ENCODE measurements around the gene FGFR2. TPM values are rescaled to one million over a fixed set of nuclear protein-coding genes. Genes with fewer than 3 reads are reported as not detected.

The FGFR2 gene
- total RNA-seq, 1 experiment from 2014 or later: 135 TPM

GRCh38 chr10:121594623-121595350 lies 3.5 kb downstream of the FGFR2 start:
- H2BK20ac ChIP-seq (ENCODE audit: low read depth, low read length, poor library complexity, severe bottlenecking): no peak overlapping the region

More at GRCh38 chr10:121594623-121595350, 3.5 kb downstream of the FGFR2 start:
- no peaks in the 10 kb centered on the region for H3K27me3 ChIP-seq (ENCODE audit: insufficient read depth, low read length)
- peak overlapping the region; percentile 75 for H3K4me2 ChIP-seq (ENCODE audit: insufficient read depth, insufficient read length, low read length)
- H3K27me3 Mint-ChIP-seq (ENCODE audit: low read depth): no peaks in the 10 kb centered on the region
- peak overlapping the region in 2 of 3 experiments; percentile 100; a peak in 3 of 7 replicates for H3K27ac Mint-ChIP-seq
- no peak overlapping the region for H3K14ac ChIP-seq (ENCODE audit: insufficient read depth, low read length)
- no peak for DNase-seq
- peaks cover 2% of the 10 kb centered on the region for H4K20me1 ChIP-seq (ENCODE audit: control insufficient read depth, insufficient read depth, insufficient read length)
- TF ChIP-seq CTCF (conservative IDR thresholded peaks at IDR 0.05): no peak
- no CpG with 5 or more reads among the region's 5 CpGs for WGBS (ENCODE audit: extremely low coverage, insufficient read length, low lambda C conversion rate)
- H3K79me2 ChIP-seq (ENCODE audit: insufficient read depth, low read length): peaks cover 50% of the 10 kb centered on the region; the same call in 1 of the 2 replicates
- no peak overlapping the region for H4K8ac ChIP-seq (replicated peaks; ENCODE audit: insufficient read length, low read depth, low read length)
- no peak overlapping the region for H2BK15ac ChIP-seq (ENCODE audit: low read depth, low read length)
- peak overlapping the region; percentile 69 for H4K5ac ChIP-seq (ENCODE audit: insufficient read length, low read depth, low read length)
- no peak overlapping the region for H3K18ac ChIP-seq (ENCODE audit: insufficient read length, low read depth, low read length)
- H2AFZ ChIP-seq (ENCODE audit: low read length): no peak overlapping the region
- H3K4me1 ChIP-seq (ENCODE audit: insufficient read depth, low read length): peaks cover 15% of the 10 kb centered on the region
- no peak overlapping the region for H3T11ph ChIP-seq (ENCODE audit: low read length)
- H3K9ac ChIP-seq (ENCODE audit: extremely low read depth, insufficient read length, low read length): no peak overlapping the region
- H3K9me3 ChIP-seq (ENCODE audit: control insufficient read depth, low read depth, low read length): no peaks in the 10 kb centered on the region
- no peak overlapping the region for H3K27ac ChIP-seq (ENCODE audit: insufficient read length, low read depth, low read length)
- H4K91ac ChIP-seq (ENCODE audit: insufficient read length, low read depth, low read length): no peak overlapping the region
- peaks cover 38 to 57% (median 53%) of the 10 kb centered on the region in 3 experiments for H3K36me3 Mint-ChIP-seq (ENCODE audit: insufficient read depth in 1 of 3, low read depth in 3 of 3)
- H3K4me3 Mint-ChIP-seq: peak overlapping the region; percentile 88 to 98
- peaks cover 4% of the 10 kb centered on the region for H3K23me2 ChIP-seq (ENCODE audit: insufficient read length, low read depth, low read length, poor library complexity, severe bottlenecking)
- no peak overlapping the region for H2BK120ac ChIP-seq (ENCODE audit: low read depth, low read length, poor library complexity, severe bottlenecking)
- no peak overlapping the region for H3K56ac ChIP-seq (ENCODE audit: insufficient read length, low read depth, low read length)
- no peak overlapping the region for H2AK5ac ChIP-seq (ENCODE audit: insufficient read length, low read length)
- H3K4ac ChIP-seq (ENCODE audit: low read depth, low read length): no peak overlapping the region
- H2BK12ac ChIP-seq (ENCODE audit: insufficient read length, low read depth, low read length): no peak overlapping the region
- H3K79me1 ChIP-seq (ENCODE audit: insufficient read depth, low read depth, low read length, poor library complexity, severe bottlenecking): peaks cover 6% of the 10 kb centered on the region
- H3K23ac ChIP-seq (ENCODE audit: insufficient read length, low read depth, low read length): peak overlapping the region; percentile 99
- peaks cover 71% of the 10 kb centered on the region in 2 experiments for H3K4me1 Mint-ChIP-seq
- H3K9me3 Mint-ChIP-seq: peaks cover 2 to 3% of the 10 kb centered on the region in 2 experiments; a peak in 4 of 5 replicates
- H2BK5ac ChIP-seq (ENCODE audit: insufficient read length, low read length): no peak overlapping the region

Measured in H9 (cell line).